ENCODE data around the gene PCDHB2.
A peak's percentile ranks its signal among the peaks of the same experiment; 100 is the strongest.
"Not testable (repeated sequence)": the region's sequence is repeated elsewhere in the genome, so short reads cannot be mapped to it uniquely, and the experiment has no call there.

The PCDHB2 gene
- 0 to 0.12 reads per million in 2 experiments for total RNA-seq

DNA sequence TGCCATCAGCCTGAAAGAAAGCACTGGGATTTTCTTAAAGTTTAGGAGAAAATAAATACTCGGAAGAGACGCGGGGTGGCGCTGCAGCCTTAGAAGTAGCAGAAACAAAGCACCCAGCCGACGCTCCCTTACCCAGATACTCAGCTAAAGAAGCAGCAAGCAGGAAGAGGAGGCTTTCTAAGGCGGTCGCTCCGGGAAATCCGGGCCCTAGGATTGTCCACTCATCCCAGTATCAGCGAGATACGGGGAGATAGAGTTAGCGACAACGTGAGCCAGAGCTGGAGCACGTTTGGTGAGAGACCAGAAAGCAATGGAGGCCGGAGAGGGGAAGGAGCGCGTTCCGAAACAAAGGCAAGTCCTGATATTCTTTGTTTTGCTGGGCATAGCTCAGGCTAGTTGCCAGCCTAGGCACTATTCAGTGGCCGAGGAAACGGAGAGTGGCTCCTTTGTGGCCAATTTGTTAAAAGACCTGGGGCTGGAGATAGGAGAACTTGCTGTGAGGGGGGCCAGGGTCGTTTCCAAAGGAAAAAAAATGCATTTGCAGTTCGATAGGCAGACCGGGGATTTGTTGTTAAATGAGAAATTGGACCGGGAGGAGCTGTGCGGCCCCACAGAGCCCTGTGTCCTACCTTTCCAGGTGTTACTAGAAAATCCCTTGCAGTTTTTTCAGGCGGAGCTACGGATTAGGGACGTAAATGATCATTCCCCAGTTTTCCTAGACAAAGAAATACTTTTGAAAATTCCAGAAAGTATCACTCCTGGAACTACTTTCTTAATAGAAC is at the start of gene PCDHB2:
TSS of gene PCDHB2 (plus strand) at position 135 of the 782 bp plus-strand sequence. CDS start at position 311, 176 bp downstream.
- no peak for DNase-seq (ENCODE audit: low read depth)

DNA sequence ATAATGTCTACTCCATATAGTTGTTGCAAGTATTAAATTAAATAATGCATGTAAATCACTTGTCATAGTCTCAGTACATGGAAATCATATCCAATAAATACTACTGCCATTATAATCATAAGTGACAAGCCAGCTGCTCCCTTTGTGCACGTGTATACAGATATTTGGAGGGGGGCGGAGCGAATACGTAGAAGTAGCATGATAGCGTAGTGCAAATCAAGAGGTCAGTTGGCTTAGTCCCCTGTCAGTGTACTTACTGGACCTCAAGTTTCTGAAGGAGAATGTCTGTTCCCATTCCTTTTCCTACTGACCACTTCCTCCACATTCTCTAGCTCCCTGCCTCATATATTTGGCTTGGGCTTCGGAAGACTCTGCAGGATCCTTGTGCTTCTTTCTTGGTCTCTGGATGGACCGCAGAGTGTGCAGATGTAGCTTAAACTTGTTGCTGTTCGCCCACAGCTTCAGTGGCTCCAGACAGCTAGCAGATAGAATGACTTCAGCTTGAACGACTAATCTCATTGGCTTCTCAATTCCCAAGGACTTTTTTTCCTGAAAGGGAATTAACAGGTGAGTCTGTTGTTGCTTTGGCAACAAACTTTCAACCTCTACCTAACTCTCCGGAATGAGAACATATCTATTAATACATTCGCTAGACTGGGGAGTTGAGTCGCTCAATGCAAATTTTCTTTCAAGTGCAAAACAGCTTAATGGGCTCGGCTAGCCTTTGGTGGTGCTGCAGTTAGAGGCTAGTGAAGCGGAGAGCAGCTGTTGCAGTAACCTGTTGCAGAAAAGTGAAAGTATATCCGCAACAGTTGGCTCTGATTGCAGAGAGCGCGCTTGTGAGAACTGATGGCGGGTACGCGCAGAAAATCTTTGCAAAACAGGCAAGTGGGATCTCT is 43.5 kb upstream of the PCDHB2 start, which contains the start of gene PCDHB1:
TSS of gene PCDHB1 (plus strand) at position 753 of the 899 bp plus-strand sequence. CDS start at position 850, 97 bp downstream.
- DNase-seq (ENCODE audit: low read depth), result no peak

DNA sequence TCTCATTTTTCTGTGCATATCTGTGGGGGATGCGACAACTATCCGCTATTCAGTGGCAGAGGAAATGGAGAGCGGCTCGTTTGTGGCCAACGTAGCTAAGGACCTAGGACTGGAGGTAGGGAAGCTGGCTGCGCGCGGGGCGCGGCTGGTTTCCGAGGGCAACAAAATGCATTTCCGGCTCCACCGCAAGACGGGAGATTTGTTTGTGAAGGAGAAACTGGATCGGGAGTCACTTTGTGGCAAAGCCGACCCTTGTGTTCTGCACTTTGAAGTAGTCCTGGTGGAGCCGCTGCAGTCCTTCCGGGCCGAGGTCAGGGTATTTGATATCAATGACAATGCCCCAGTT is 42.9 kb upstream of the PCDHB2 start:
- DNase-seq (ENCODE audit: low read depth), result no peak

DNA sequence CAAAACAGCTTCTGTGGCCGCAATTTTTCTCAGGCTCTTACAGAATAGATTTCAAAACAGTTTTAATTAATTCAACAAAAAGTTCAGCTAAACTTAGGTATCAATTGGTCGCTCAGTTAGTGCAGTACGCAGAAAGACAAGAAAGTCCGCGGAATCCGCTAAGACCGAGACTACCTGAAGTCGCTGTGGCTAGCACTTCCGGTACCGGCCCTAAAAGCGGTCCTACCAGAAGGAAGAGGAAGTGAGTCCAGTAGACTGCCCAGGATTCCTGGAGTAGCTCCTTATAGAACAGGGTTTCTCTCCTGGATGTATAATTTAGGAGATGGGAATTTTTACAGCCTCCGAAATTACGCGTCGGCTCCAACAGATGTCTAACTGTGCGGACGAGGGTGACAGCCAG is 16.6 kb upstream of the PCDHB2 start:
- DNase-seq (ENCODE audit: low read depth), result no peak

DNA sequence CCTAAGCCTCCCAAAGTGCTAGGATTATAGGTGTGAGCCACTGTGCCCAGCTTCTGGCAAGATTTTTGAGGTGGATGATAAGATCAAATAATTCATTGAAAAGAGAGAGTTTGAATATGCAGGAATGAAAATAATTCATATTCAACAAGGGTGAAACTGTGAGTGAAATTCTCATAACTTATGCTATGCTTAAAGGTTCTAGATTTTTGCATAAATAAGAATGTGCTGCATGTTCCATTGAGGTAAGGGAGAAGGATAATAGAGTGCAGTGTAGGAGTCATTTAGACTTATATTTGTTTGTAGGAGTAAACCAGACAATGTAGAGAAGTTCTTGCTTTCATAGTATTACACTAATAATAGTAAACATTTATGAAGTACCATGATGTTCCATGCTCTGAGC is 12.2 kb upstream of the PCDHB2 start:
- no peak for DNase-seq (ENCODE audit: low read depth)

DNA sequence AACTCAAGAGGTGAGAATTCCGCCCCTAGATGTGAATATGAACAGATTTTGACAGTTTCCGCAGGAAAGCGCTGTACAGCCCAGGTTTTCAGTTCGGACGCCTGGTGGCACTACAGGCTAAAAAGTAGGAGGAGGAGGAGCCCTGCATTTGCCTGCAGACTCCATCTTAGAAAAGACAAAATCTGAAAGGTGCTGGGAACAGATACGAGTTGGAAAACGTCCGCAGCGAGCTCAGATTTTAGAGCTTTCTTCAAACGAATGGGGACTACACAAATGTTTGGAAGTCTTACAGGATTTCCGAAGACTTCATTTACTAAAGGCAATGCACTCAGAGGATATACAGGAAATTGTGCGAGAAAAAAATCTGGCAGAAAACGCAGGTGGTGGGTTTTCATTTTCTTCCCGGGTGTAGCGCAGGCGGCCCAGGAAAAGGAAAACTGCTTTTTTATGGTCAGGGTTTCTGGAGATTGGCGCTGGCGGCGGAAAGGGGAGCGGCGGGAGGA is 9.9 kb upstream of the PCDHB2 start:
- peak; percentile 13 for DNase-seq (ENCODE audit: low read depth)

DNA sequence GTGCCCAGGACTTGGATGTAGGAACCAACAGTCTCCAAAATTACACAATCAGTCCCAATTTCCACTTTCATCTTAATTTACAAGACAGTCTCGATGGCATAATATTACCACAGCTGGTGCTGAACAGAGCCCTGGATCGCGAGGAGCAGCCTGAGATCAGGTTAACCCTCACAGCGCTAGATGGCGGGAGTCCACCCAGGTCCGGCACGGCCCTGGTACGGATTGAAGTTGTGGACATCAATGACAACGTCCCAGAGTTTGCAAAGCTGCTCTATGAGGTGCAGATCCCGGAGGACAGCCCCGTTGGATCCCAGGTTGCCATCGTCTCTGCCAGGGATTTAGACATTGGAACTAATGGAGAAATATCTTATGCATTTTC is 837 bp downstream of the PCDHB2 start:
- no peak for DNase-seq (ENCODE audit: low read depth)

DNA sequence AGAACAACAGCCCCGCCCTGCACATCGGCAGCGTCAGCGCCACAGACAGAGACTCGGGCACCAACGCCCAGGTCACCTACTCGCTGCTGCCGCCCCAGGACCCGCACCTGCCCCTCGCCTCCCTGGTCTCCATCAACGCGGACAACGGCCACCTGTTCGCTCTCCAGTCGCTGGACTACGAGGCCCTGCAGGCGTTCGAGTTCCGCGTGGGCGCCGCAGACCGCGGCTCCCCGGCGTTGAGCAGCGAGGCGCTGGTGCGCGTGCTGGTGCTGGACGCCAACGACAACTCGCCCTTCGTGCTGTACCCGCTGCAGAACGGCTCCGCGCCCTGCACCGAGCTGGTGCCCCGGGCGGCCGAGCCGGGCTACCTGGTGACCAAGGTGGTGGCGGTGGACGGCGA is 1.8 kb downstream of the PCDHB2 start:
- not testable (repeated sequence) for DNase-seq (ENCODE audit: low read depth)

DNA sequence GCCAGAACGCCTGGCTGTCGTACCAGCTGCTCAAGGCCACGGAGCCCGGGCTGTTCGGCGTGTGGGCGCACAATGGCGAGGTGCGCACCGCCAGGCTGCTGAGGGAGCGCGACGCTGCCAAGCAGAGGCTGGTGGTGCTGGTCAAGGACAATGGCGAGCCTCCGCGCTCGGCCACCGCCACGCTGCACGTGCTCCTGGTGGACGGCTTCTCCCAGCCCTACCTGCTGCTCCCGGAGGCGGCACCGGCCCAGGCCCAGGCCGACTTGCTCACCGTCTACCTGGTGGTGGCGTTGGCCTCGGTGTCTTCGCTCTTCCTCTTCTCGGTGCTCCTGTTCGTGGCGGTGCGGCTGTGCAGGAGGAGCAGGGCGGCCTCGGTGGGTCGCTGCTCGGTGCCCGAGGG is 2.2 kb downstream of the PCDHB2 start:
- not testable (repeated sequence) for DNase-seq (ENCODE audit: low read depth)

DNA sequence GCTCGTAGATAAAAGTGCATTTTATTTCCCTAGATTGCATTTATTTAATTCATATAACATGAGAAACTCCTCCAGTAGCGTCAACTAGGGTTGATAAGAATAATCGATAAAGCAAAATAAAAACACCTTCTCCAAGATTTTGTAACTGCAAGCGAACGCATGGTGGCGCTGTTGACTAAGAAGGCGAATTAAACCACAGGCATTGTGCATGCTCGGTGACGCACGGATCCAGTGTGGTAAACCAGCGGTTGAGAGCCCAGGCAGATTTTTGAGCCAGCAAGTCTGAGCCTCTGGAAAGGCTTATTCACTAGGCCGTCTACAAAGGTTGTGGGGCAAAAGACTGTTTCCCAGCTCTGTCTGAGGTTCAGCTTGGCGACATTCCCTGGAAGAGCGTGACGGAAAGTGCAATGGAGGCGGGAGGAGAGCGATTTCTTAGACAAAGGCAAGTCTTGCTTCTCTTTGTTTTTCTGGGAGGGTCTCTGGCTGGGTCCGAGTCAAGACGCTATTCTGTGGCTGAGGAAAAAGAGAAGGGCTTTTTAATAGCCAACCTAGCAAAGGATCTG is 5.9 kb downstream of the PCDHB2 start, which contains the start of gene PCDHB3:
TSS of gene PCDHB3 (plus strand) at position 231 of the 563 bp plus-strand sequence. CDS start at position 408, 177 bp downstream.
- DNase-seq (ENCODE audit: low read depth), result no peak

DNA sequence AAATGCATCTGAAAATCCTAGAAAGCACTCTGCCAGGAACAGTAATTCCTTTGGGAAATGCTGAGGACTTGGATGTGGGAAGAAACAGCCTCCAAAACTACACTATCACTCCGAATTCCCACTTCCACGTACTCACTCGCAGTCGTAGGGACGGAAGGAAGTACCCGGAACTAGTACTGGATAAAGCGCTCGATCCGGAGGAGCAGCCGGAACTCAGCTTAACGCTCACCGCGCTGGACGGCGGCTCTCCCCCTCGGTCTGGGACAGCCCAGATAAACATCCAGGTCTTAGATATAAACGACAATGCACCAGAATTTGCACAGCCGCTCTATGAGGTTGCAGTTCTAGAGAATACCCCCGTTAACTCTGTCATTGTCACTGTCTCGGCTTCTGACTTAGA is 6.6 kb downstream of the PCDHB2 start:
- DNase-seq (ENCODE audit: low read depth), result no peak

DNA sequence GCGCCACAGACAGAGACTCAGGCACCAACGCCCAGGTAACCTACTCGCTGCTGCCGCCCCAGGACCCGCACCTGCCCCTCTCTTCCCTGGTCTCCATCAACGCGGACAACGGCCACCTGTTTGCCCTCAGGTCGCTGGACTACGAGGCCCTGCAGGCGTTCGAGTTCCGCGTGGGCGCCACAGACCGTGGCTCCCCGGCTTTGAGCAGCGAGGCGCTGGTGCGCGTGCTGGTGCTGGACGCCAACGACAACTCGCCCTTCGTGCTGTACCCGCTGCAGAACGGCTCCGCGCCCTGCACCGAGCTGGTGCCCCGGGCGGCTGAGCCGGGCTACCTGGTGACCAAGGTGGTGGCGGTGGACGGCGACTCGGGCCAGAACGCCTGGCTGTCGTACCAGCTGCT is 7.7 kb downstream of the PCDHB2 start:
- DNase-seq (ENCODE audit: low read depth), result not testable (repeated sequence)

DNA sequence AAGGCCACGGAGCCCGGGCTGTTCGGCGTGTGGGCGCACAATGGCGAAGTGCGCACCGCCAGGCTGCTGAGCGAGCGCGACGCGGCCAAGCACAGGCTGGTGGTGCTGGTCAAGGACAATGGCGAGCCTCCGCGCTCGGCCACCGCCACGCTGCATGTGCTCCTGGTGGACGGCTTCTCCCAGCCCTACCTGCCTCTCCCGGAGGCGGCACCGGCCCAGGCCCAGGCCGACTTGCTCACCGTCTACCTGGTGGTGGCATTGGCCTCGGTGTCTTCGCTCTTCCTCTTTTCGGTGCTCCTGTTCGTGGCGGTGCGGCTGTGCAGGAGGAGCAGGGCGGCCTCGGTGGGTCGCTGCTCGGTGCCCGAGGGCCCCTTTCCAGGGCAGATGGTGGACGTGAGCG is 8.1 kb downstream of the PCDHB2 start:
- not testable (repeated sequence) for DNase-seq (ENCODE audit: low read depth)

DNA sequence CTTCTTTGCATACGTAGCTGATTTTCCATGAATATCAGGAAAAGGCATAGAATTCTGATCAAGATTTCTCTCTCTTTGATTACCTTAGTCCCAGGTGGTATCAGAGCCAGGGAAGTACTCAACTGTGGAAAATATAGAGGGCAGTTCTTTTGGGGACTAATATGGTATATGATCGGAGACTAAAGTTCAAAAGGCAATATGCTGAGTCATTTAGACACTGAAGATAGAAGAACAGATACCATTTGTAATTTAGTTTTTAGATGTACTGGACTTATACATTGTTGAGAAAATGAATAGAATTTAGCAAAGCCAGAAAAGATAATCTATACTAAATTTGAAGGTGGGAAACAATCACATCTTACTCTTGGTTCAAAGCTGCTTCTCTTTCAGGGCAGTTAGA is 10.9 kb downstream of the PCDHB2 start:
- no peak for DNase-seq (ENCODE audit: low read depth)

DNA sequence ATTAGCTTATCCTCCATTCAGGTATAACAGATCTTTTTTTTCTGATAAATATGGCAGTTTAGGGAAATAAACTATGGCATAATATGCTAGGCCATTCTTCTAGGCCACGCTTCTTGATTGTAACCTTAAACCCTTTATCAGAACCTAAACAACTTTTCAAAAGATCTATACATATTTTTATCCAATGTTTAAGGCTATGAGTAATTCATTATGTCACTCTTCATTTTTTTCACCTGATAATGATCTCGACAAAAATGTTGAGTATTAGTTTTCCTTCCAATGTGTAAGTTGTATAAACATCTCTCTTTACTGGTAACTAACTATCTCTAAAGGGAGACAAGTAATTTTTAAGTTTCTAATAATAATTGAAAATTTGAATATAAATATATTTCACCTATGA is 24.8 kb downstream of the PCDHB2 start:
- DNase-seq (ENCODE audit: low read depth), result no peak

DNA sequence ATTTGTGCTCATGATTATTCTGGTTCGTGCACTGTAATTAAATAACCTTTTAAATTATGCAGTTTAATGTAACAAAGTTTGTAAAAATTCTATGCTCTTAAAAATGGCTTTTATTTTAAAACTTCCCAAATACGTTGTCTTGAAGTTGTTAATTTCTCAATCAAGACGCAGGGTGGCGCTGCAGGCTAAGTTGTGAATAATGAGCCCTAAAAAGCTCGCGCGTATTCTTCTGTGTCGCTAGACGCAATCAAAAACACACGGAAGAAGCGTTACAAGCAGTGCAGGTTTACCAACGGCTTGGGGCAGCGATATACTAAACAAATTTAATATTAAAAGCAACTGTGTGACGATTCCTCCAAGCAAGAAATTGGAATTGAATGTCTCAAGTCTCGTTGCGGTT is 27.1 kb downstream of the PCDHB2 start, which contains the start of gene PCDHB4:
TSS of gene PCDHB4 (plus strand) at position 256 of the 400 bp plus-strand sequence. CDS start 181 bp downstream, outside the sequence.
- no peak for DNase-seq (ENCODE audit: low read depth)

DNA sequence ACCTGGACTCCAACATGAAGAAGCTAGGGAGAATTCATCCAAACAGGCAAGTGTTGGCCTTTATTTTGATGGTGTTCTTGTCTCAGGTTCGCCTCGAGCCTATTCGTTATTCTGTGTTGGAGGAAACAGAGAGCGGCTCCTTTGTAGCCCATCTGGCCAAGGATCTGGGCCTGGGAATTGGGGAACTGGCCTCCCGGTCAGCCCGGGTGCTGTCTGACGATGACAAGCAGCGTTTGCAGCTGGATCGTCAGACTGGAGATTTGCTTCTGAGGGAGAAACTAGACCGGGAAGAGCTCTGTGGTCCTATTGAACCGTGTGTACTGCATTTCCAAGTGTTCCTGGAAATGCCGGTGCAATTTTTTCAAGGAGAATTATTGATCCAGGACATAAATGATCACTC is 27.6 kb downstream of the PCDHB2 start:
- no peak for DNase-seq (ENCODE audit: low read depth)

DNA sequence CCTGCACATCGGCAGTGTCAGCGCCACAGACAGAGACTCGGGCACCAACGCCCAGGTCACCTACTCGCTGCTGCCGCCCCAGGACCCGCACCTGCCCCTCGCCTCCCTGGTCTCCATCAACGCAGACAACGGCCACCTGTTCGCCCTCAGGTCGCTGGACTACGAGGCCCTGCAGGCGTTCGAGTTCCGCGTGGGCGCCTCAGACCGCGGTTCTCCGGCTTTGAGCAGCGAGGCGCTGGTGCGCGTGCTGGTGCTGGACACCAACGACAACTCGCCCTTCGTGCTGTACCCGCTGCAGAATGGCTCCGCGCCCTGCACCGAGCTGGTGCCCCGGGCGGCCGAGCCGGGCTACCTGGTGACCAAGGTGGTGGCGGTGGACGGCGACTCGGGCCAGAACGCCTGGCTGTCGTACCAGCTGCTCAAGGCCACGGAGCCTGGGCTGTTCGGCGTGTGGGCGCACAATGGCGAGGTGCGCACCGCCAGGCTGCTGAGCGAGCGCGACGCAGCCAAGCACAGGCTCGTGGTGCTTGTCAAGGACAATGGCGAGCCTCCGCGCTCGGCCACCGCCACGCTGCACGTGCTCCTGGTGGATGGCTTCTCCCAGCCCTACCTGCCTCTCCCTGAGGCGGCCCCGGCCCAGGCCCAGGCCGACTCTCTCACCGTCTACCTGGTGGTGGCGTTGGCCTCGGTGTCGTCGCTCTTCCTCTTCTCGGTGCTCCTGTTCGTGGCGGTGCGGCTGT is 29.2 kb downstream of the PCDHB2 start:
- not testable (repeated sequence) for DNase-seq (ENCODE audit: low read depth)

DNA sequence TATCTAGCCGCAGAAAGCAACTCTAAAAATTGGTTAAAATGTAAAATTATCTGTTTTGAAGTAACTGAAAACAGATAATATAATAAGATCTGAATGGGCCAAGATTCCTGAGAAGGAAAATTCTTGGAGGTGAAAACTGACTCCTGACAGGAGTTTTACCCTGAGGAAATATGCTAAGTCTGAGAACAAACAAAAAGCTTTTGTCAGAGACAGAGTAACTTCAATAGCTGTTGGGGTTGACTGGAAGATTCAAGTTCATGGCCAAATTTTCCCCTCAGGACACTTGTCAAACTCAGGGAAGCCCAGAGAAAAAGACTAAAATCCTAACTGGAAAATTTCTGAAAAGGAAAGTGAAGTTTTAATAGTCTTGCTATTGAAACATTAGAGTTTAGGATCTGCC is 32.9 kb downstream of the PCDHB2 start:
- no peak for DNase-seq (ENCODE audit: low read depth)

DNA sequence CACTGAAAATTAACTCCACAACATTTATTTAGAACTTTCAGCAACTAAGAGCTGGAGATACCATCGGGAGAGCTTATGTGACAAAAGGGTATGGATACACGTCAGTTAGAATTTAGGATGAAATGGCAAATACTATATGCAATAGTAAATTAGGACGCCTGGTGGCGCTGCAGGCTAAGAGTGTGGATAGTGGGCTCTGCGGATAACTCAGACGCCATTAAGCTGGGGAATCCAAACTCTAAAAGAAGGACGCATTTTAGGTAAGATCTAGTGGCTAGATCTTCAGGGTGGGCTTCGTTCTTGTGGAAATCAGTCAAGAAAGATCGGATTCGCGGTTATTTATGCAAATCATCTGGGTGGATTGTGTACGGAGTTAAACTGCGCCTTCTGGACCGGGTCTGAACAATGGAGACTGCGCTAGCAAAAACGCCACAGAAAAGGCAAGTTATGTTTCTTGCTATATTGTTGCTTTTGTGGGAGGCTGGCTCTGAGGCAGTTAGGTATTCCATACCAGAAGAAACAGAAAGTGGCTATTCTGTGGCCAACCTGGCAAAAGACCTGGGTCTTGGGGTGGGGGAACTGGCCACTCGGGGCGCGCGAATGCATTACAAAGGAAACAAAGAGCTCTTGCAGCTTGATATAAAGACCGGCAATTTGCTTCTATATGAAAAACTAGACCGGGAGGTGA is 40.8 kb downstream of the PCDHB2 start, which contains the start of gene PCDHB5:
TSS of gene PCDHB5 (plus strand) at position 177 of the 688 bp plus-strand sequence. CDS start at position 406, 229 bp downstream.
- no peak for DNase-seq (ENCODE audit: low read depth)
